Erythroblast (primary cell): ENCODE measurements around the gene SEC31A.

Source experiments
- GATA1 ChIP-seq: IDR thresholded peaks from 2 replicates; pipeline ENCODE4 v1.6.1; 2011; ENCODE audit warnings: low read depth, mild to moderate bottlenecking, control low read depth, low read length, moderate library complexity
- POLR2A ChIP-seq: IDR thresholded peaks from 2 replicates; pipeline ENCODE4 v1.6.1; 2011; ENCODE audit warnings: mild to moderate bottlenecking, low read length

DNA sequence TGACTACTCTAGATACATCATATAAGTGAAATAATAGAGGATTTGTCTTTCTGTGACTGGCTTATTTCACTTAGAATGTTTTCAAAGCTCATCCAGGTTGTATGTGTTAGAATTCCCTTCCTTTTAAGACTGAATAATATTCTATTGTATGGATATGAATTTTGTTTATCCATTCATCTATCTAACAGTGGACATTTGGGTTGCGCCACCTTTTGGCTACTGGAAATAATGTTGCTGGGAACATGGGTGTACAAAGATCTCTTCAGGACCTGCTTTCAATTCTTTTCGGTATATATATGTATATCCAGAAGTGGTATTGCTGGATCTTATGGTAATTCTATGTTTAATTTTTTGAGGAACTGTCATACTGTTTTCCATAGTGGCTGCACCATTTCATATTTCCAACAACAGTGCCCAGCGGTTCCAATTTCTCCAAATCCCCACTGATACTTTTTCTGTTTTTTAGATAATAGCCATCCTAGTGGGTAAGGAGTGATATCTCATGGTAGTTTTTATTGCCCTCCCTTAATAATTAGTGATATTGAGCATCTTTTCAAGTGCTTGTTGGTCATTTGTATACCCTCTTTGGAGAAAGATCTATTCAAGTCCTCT, 88.9 kb downstream of the SEC31A start:
- TF ChIP-seq POLR2A, result no peak
- TF ChIP-seq GATA1, result no peak
